ENCODE measurements around the gene C10orf120. TPM values are rescaled to one million over a fixed set of nuclear protein-coding genes. Genes with fewer than 3 reads are reported as not detected.

C10orf120 gene
- total and polyA plus RNA-seq, 2 experiments from 2014 or later = not detected

DNA sequence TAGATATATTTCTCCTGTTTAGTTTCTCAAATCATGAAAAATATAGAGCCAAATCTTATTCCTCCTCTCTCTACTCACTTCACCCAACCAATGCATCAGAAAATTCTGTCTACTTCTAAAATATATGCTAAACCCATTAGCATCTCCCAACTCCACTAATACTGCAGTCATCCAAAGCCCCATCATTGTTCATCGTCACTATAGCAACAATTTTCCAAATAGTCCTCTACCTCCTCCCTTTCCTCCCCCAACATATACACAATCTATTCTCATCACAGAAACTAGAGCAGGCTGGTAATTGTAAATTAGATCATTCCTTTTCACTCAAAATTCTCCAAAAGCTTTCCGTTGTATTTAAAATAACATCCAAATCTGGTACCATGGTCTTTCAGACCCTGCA, 38.4 kb upstream of the C10orf120 start (continued):
- TF ChIP-seq, protein P1, sequence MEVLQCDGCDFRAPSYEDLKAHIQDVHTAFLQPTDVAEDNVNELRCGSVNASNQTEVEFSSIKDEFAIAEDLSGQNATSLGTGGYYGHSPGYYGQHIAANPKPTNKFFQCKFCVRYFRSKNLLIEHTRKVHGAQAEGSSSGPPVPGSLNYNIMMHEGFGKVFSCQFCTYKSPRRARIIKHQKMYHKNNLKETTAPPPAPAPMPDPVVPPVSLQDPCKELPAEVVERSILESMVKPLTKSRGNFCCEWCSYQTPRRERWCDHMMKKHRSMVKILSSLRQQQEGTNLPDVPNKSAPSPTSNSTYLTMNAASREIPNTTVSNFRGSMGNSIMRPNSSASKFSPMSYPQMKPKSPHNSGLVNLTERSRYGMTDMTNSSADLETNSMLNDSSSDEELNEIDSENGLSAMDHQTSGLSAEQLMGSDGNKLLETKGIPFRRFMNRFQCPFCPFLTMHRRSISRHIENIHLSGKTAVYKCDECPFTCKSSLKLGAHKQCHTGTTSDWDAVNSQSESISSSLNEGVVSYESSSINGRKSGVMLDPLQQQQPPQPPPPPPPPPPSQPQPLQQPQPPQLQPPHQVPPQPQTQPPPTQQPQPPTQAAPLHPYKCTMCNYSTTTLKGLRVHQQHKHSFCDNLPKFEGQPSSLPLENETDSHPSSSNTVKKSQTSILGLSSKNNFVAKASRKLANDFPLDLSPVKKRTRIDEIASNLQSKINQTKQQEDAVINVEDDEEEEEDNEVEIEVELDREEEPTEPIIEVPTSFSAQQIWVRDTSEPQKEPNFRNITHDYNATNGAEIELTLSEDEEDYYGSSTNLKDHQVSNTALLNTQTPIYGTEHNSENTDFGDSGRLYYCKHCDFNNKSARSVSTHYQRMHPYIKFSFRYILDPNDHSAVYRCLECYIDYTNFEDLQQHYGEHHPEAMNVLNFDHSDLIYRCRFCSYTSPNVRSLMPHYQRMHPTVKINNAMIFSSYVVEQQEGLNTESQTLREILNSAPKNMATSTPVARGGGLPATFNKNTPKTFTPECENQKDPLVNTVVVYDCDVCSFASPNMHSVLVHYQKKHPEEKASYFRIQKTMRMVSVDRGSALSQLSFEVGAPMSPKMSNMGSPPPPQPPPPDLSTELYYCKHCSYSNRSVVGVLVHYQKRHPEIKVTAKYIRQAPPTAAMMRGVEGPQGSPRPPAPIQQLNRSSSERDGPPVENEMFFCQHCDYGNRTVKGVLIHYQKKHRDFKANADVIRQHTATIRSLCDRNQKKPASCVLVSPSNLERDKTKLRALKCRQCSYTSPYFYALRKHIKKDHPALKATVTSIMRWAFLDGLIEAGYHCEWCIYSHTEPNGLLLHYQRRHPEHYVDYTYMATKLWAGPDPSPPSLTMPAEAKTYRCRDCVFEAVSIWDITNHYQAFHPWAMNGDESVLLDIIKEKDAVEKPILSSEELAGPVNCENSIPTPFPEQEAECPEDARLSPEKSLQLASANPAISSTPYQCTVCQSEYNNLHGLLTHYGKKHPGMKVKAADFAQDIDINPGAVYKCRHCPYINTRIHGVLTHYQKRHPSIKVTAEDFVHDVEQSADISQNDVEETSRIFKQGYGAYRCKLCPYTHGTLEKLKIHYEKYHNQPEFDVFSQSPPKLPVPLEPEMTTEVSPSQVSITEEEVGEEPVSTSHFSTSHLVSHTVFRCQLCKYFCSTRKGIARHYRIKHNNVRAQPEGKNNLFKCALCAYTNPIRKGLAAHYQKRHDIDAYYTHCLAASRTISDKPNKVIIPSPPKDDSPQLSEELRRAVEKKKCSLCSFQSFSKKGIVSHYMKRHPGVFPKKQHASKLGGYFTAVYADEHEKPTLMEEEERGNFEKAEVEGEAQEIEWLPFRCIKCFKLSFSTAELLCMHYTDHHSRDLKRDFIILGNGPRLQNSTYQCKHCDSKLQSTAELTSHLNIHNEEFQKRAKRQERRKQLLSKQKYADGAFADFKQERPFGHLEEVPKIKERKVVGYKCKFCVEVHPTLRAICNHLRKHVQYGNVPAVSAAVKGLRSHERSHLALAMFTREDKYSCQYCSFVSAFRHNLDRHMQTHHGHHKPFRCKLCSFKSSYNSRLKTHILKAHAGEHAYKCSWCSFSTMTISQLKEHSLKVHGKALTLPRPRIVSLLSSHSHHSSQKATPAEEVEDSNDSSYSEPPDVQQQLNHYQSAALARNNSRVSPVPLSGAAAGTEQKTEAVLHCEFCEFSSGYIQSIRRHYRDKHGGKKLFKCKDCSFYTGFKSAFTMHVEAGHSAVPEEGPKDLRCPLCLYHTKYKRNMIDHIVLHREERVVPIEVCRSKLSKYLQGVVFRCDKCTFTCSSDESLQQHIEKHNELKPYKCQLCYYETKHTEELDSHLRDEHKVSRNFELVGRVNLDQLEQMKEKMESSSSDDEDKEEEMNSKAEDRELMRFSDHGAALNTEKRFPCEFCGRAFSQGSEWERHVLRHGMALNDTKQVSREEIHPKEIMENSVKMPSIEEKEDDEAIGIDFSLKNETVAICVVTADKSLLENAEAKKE (CRISPR knock-in tag; IDR thresholded peaks at IDR 0.05) = no peak
- no peak for TF ChIP-seq STAT1 (IDR thresholded peaks at IDR 0.05; ENCODE audit: unreplicated experiment)
- no peak for TF ChIP-seq POLR2AphosphoS5 (IDR thresholded peaks at IDR 0.05; ENCODE audit: low read depth)
- TF ChIP-seq ZNF114 (CRISPR knock-in tag; IDR thresholded peaks at IDR 0.05) = no peak
- no peak for TF ChIP-seq EZH2phosphoT487 (IDR thresholded peaks at IDR 0.05; ENCODE audit: unreplicated experiment)
- TF ChIP-seq, protein P2, sequence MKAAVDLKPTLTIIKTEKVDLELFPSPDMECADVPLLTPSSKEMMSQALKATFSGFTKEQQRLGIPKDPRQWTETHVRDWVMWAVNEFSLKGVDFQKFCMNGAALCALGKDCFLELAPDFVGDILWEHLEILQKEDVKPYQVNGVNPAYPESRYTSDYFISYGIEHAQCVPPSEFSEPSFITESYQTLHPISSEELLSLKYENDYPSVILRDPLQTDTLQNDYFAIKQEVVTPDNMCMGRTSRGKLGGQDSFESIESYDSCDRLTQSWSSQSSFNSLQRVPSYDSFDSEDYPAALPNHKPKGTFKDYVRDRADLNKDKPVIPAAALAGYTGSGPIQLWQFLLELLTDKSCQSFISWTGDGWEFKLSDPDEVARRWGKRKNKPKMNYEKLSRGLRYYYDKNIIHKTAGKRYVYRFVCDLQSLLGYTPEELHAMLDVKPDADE (IDR thresholded peaks at IDR 0.05) = no peak
- TF ChIP-seq NANOG (IDR thresholded peaks at IDR 0.05; ENCODE audit: borderline replicate concordance) = no peak
- TF ChIP-seq JUNB (IDR thresholded peaks at IDR 0.05; ENCODE audit: unreplicated experiment) = no peak
- no peak for TF ChIP-seq ZNF331 (CRISPR knock-in tag; IDR thresholded peaks at IDR 0.05; ENCODE audit: low read depth)

Data from GM23338 (cell line).